Mesenchymal stem cell (in vitro differentiated cells and primary cell): Measurements from ENCODE around the gene TNKS1BP1.

Source experiments
- DNase-seq: peaks from one replicate; pipeline ENCODE4 v3.0.0-alpha.2; 2013
- H2AFZ ChIP-seq: one replicate; pipeline ENCODE4 v1.6.1; 2013; ENCODE audit warnings: low read depth, mild to moderate bottlenecking, control low read depth, inconsistent platforms, low read length, moderate library complexity
- H2AK5ac ChIP-seq: 2 replicates; pipeline ENCODE4 v1.6.1; 2013; ENCODE audit warnings: low read length, moderate library complexity, mild to moderate bottlenecking, inconsistent platforms; ENCODE audit not compliant: severe bottlenecking
- H2BK120ac ChIP-seq: one replicate; pipeline ENCODE4 v1.6.1; 2013; ENCODE audit warnings: low read depth, mild to moderate bottlenecking, inconsistent platforms, low read length, moderate library complexity
- H2BK12ac ChIP-seq, 2 experiments: one replicate each; pipeline ENCODE4 v1.6.1; 2013; ENCODE audit warnings: inconsistent platforms in 2 of 2, low read length in 2 of 2, mild to moderate bottlenecking in 2 of 2, moderate library complexity in 2 of 2, control low read depth in 1 of 2
- H2BK15ac ChIP-seq: one replicate; pipeline ENCODE4 v1.6.1; 2013; ENCODE audit warnings: mild to moderate bottlenecking, low read depth, inconsistent platforms; ENCODE audit not compliant: poor library complexity, severe bottlenecking
- H2BK5ac ChIP-seq: 2 replicates; pipeline ENCODE4 v1.6.1; 2013; ENCODE audit warnings: low read depth, mild to moderate bottlenecking, low read length, control low read depth, inconsistent platforms; ENCODE audit not compliant: poor library complexity, severe bottlenecking
- H3K14ac ChIP-seq, 2 experiments: one replicate each; pipeline ENCODE4 v1.6.1; 2013; ENCODE audit warnings: inconsistent platforms in 2 of 2, low read length in 2 of 2, control low read depth in 1 of 2, mild to moderate bottlenecking in 1 of 2, moderate library complexity in 1 of 2
- H3K18ac ChIP-seq, 2 experiments: one replicate each; pipeline ENCODE4 v1.6.1; 2013; ENCODE audit warnings: inconsistent platforms in 2 of 2, low read length in 2 of 2, control low read depth in 1 of 2, low read depth in 1 of 2, mild to moderate bottlenecking in 1 of 2
- H3K23ac ChIP-seq, 2 experiments: one replicate each; pipeline ENCODE4 v1.6.1; 2013; ENCODE audit warnings: inconsistent platforms in 2 of 2, low read length in 2 of 2, mild to moderate bottlenecking in 2 of 2, moderate library complexity in 2 of 2, control low read depth in 1 of 2
- H3K27ac ChIP-seq: 2 replicates; pipeline ENCODE4 v1.5.1; 2013; ENCODE audit warnings: mild to moderate bottlenecking, moderate library complexity, low read length, control low read depth, inconsistent platforms; ENCODE audit not compliant: poor library complexity, severe bottlenecking
- H3K27me3 ChIP-seq, 2 experiments: 2 replicates each; pipeline versions ENCODE4 v1.6.1 to v1.7.0; 2013; ENCODE audit warnings: low read length in 2 of 2, mild to moderate bottlenecking in 2 of 2, moderate library complexity in 2 of 2, control low read depth in 1 of 2, inconsistent platforms in 1 of 2; ENCODE audit not compliant: control insufficient read depth in 1 of 2, insufficient read depth in 1 of 2
- H3K36me3 ChIP-seq, 2 experiments: 2 replicates each; pipeline versions ENCODE4 v1.6.1 to v1.7.0; 2013; ENCODE audit warnings: low read length in 2 of 2, control low read depth in 1 of 2, inconsistent platforms in 1 of 2, low read depth in 1 of 2, mild to moderate bottlenecking in 1 of 2; ENCODE audit not compliant: insufficient read depth in 2 of 2, control insufficient read depth in 1 of 2
- H3K4ac ChIP-seq, 2 experiments: one replicate each; pipeline ENCODE4 v1.6.1; 2013; ENCODE audit warnings: inconsistent platforms in 2 of 2, low read length in 2 of 2, mild to moderate bottlenecking in 2 of 2, moderate library complexity in 2 of 2, control low read depth in 1 of 2, low read depth in 1 of 2
- H3K4me1 ChIP-seq: 2 replicates; pipeline ENCODE4 v1.6.1; 2013; ENCODE audit warnings: low read depth, low read length, control low read depth; ENCODE audit not compliant: control insufficient read depth, insufficient read depth
- H3K4me2 ChIP-seq: 2 replicates; pipeline ENCODE4 v1.6.1; 2013; ENCODE audit warnings: low read length, mild to moderate bottlenecking, inconsistent platforms; ENCODE audit not compliant: poor library complexity, severe bottlenecking
- H3K4me3 ChIP-seq, 2 experiments: 2 replicates each; pipeline versions ENCODE4 v1.5.1 to v1.7.0; 2013; ENCODE audit warnings: low read length in 2 of 2, mild to moderate bottlenecking in 2 of 2, control low read depth in 1 of 2, low read depth in 1 of 2; ENCODE audit not compliant: insufficient read depth in 1 of 2
- H3K79me1 ChIP-seq: replicated peaks from 2 replicates; pipeline ENCODE4 v1.6.1; 2013; ENCODE audit warnings: mild to moderate bottlenecking, control low read depth, low read length, inconsistent platforms; ENCODE audit not compliant: poor library complexity, severe bottlenecking
- H3K9ac ChIP-seq: 2 replicates; pipeline ENCODE4 v1.7.0; 2013; ENCODE audit warnings: mild to moderate bottlenecking, low read length, moderate library complexity
- H3K9me3 ChIP-seq: 2 replicates; pipeline ENCODE4 v1.7.0; 2013; ENCODE audit warnings: mild to moderate bottlenecking, low read length; ENCODE audit not compliant: control insufficient read depth
- H4K8ac ChIP-seq: one replicate; pipeline ENCODE4 v1.6.1; 2013; ENCODE audit warnings: inconsistent platforms, mild to moderate bottlenecking, low read length, moderate library complexity
- H4K91ac ChIP-seq: one replicate; pipeline ENCODE4 v1.6.1; 2013; ENCODE audit warnings: mild to moderate bottlenecking, low read length, inconsistent platforms
- WGBS: methylation state at CpG from one replicate; pipeline ENCODE4 v1.1.7; 2013; ENCODE audit warnings: mixed read lengths; 5-methylcytosine and 5-hydroxymethylcytosine counted together

The TNKS1BP1 gene

GRCh38 chr11:57320067-57320718 is 4.6 kb downstream of the TNKS1BP1 start:
- Histone ChIP-seq H3K9me3 (no peaks in the 10 kb centered on the region), H3K9ac (peak overlapping the region; percentile 97), H3K14ac (peak overlapping the region in 1 of 2 experiments; percentile 85), H3K4me2 (no peak overlapping the region), H2BK5ac (no peak overlapping the region), H3K4me1 (peaks cover 34% of the 10 kb centered on the region), H3K4ac (no peak overlapping the region), H3K27ac (no peak overlapping the region), H2AK5ac (no peak overlapping the region), H3K36me3 (peaks cover 45 to 58% of the 10 kb centered on the region in 2 experiments), H2BK120ac (no peak overlapping the region), H3K27me3 (no peaks in the 10 kb centered on the region), H2BK12ac (no peak overlapping the region), H2AFZ (no peak overlapping the region), H3K18ac (no peak overlapping the region), H4K91ac (peak overlapping the region; percentile 59), H2BK15ac (peak overlapping the region; percentile 9), H4K8ac (no peak overlapping the region), H3K79me1 (peaks cover 30% of the 10 kb centered on the region), H3K4me3 (peak overlapping the region in 1 of 2 experiments; percentile 97), H3K23ac (no peak overlapping the region)
- no peak for DNase-seq
- 97% methylated on average over 20 of the region's 22 CpGs for WGBS

- peak overlapping the region; percentile 24 for H2AK5ac ChIP-seq
- no peak overlapping the region for H3K14ac ChIP-seq
- peak overlapping the region; percentile 1 for H4K8ac ChIP-seq
- H3K79me1 ChIP-seq: peaks cover 48% of the 10 kb centered on the region
- H3K4me1 ChIP-seq: peaks cover 37% of the 10 kb centered on the region
- H2AFZ ChIP-seq: no peak overlapping the region
- H3K9ac ChIP-seq: peak overlapping the region; percentile 56
- H3K4me2 ChIP-seq: no peak overlapping the region
- peak overlapping the region in 1 of 2 experiments; percentile 1 for H3K4ac ChIP-seq
- no peak overlapping the region for H3K23ac ChIP-seq
- no peak overlapping the region for H3K27ac ChIP-seq
- WGBS: 80% methylated on average over 2 of the region's 2 CpGs
- no peaks in the 10 kb centered on the region for H3K27me3 ChIP-seq
- no peak overlapping the region for H2BK5ac ChIP-seq
- peak overlapping the region in 1 of 2 experiments; percentile 63 for H3K4me3 ChIP-seq
- DNase-seq: no peak
- H3K36me3 ChIP-seq: peaks cover 64 to 78% of the 10 kb centered on the region in 2 experiments
- H2BK120ac ChIP-seq: no peak overlapping the region
- H3K9me3 ChIP-seq: no peaks in the 10 kb centered on the region
- H4K91ac ChIP-seq: peak overlapping the region; percentile 29
- H2BK15ac ChIP-seq: no peak overlapping the region
- H3K18ac ChIP-seq: peak overlapping the region in 1 of 2 experiments; percentile 15
- no peak overlapping the region for H2BK12ac ChIP-seq
Measured at GRCh38 chr11:57318178-57318577, 6.6 kb downstream of the TNKS1BP1 start.

GRCh38 chr11:57316017-57316416 is 8.7 kb downstream of the TNKS1BP1 start:
- no peak overlapping the region for H2BK15ac ChIP-seq
- peaks cover 42% of the 10 kb centered on the region for H3K4me1 ChIP-seq
- no peaks in the 10 kb centered on the region for H3K27me3 ChIP-seq
- H4K8ac ChIP-seq: no peak overlapping the region
- H2BK120ac ChIP-seq: no peak overlapping the region
- peak overlapping the region; percentile 46 for H3K9ac ChIP-seq
- no peak overlapping the region for H3K23ac ChIP-seq
- H3K27ac ChIP-seq: peak overlapping the region; percentile 9
- H3K4me2 ChIP-seq: no peak overlapping the region
- no peak overlapping the region for H2BK5ac ChIP-seq
- no peak overlapping the region for H3K4me3 ChIP-seq
- peaks cover 55% of the 10 kb centered on the region for H3K79me1 ChIP-seq
- H3K36me3 ChIP-seq: peaks cover 76 to 88% of the 10 kb centered on the region in 2 experiments
- H3K4ac ChIP-seq: peak overlapping the region in 1 of 2 experiments; percentile 1
- no peak overlapping the region for H2AK5ac ChIP-seq
- peak overlapping the region; percentile 30 to 59 for H2BK12ac ChIP-seq
- H3K18ac ChIP-seq: peak overlapping the region; percentile 38 to 69
- peak overlapping the region; percentile 53 for H4K91ac ChIP-seq
- H3K14ac ChIP-seq: no peak overlapping the region
- 66% methylated on average over 3 of the region's 3 CpGs for WGBS
- no peak for DNase-seq
- H2AFZ ChIP-seq: no peak overlapping the region
- H3K9me3 ChIP-seq: no peaks in the 10 kb centered on the region

GRCh38 chr11:57315491-57315890 is 9.3 kb downstream of the TNKS1BP1 start:
- no peak overlapping the region for H3K14ac ChIP-seq
- H3K4ac ChIP-seq: no peak overlapping the region
- H3K9ac ChIP-seq: peak overlapping the region; percentile 46

More at GRCh38 chr11:57315491-57315890, 9.3 kb downstream of the TNKS1BP1 start:
- H4K8ac ChIP-seq: no peak overlapping the region
- H2AFZ ChIP-seq: no peak overlapping the region
- peak; percentile 87 for DNase-seq
- H3K27ac ChIP-seq: peak overlapping the region; percentile 2
- H3K4me3 ChIP-seq: no peak overlapping the region
- H2BK12ac ChIP-seq: no peak overlapping the region
- H2BK5ac ChIP-seq: no peak overlapping the region
- H2BK120ac ChIP-seq: no peak overlapping the region
- no peak overlapping the region for H4K91ac ChIP-seq
- peak overlapping the region in 1 of 2 experiments; percentile 35 for H3K18ac ChIP-seq
- H2BK15ac ChIP-seq: no peak overlapping the region
- H2AK5ac ChIP-seq: no peak overlapping the region
- WGBS: 3% methylated on average over 8 of the region's 8 CpGs
- no peak overlapping the region for H3K23ac ChIP-seq
- H3K36me3 ChIP-seq: peaks cover 74 to 83% of the 10 kb centered on the region in 2 experiments
- peaks cover 46% of the 10 kb centered on the region for H3K4me1 ChIP-seq
- peaks cover 54% of the 10 kb centered on the region for H3K79me1 ChIP-seq
- H3K4me2 ChIP-seq: no peak overlapping the region
- no peaks in the 10 kb centered on the region for H3K27me3 ChIP-seq
- H3K9me3 ChIP-seq: no peaks in the 10 kb centered on the region
